Measurements from ENCODE around the gene PGC. TPM values are rescaled to one million over a fixed set of nuclear protein-coding genes. Genes with fewer than 3 reads are reported as not detected.

PGC gene
- total and polyA plus RNA-seq, 10 donors, result 0.26 to 0.74 (median 0.48) TPM; not detected in 7

- DNase-seq, result no peak
- Histone ChIP-seq H3K27ac (peak overlapping the region in 2 of 8 donors; percentile 84 to 95), H3K27me3 (replicated peaks in 1 of 7) (peaks cover 0 to 7% (median 0%) of the 10 kb centered on the region in 7 donors), H3K4me3 (peak overlapping the region in 6 of 8 donors; percentile 80 to 93 (median 82)), H3K36me3 (peaks cover 0 to 42% (median 25%) of the 10 kb centered on the region in 6 donors), H3K4me1 (peaks cover 6 to 77% (median 41%) of the 10 kb centered on the region in 6 donors), H3K9me3 (no peaks in the 10 kb centered on the region)
- WGBS, 5 donors, result 54 to 65% (median 56%) methylated on average over 6 of the region's 6 CpGs
- TF ChIP-seq POLR2A (IDR thresholded peaks at IDR 0.05) (no peak), POLR2AphosphoS5 (IDR thresholded peaks at IDR 0.05) (no peak)
- TF ChIP-seq, protein P1, sequence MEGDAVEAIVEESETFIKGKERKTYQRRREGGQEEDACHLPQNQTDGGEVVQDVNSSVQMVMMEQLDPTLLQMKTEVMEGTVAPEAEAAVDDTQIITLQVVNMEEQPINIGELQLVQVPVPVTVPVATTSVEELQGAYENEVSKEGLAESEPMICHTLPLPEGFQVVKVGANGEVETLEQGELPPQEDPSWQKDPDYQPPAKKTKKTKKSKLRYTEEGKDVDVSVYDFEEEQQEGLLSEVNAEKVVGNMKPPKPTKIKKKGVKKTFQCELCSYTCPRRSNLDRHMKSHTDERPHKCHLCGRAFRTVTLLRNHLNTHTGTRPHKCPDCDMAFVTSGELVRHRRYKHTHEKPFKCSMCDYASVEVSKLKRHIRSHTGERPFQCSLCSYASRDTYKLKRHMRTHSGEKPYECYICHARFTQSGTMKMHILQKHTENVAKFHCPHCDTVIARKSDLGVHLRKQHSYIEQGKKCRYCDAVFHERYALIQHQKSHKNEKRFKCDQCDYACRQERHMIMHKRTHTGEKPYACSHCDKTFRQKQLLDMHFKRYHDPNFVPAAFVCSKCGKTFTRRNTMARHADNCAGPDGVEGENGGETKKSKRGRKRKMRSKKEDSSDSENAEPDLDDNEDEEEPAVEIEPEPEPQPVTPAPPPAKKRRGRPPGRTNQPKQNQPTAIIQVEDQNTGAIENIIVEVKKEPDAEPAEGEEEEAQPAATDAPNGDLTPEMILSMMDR (IDR thresholded peaks at IDR 0.05 in 8 of 11, conservative IDR thresholded peaks at IDR 0.05 in 3 of 11), result no peak
- intact Hi-C loops (cut with DNase I; ENCODE audit: low total_unique reads), result loop anchor here (10.0 kb wide), 1 partner anchor 174 kb away; no protein-coding TSS in a partner anchor
These were observed 31.7 kb upstream of the PGC start for GRCh38 chr6:41778895-41779294.

DNA sequence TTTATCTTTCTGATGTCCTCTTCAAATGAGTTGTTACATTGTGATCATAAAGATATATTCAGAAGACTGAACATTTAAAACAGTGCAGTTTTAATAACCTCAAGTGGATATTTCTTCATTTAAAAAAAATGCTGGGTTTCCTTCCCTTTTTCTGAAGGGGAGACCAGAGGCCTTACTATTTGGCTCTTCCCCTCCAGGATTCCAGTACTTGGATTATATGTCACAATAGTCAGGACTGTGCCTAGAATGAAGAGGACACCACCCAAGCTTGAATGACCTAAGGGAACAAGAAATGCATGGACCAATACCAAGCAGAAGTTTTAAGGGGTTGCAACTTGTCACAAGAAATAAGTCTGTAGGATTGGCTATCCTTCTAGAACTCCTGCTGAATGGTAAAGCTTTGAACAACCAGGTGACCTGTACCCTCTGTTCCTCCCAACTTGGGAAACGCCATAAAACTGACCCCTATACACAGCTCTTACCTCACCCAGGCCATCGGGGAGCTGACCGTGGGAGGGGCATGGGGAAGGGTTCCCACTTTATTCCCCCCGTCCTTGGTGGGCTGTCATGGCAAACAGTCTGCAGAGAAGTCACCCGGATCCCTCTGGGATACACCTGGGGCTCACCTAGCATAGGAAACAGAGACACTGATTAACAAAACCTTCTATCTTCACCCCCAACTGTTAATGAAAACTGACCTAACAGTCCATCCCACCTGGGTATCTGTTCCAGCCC is 30.5 kb upstream of the PGC start:
- TF ChIP-seq, protein P1 (IDR thresholded peaks at IDR 0.05 in 8 of 11, conservative IDR thresholded peaks at IDR 0.05 in 3 of 11), result no peak
- no peak for TF ChIP-seq POLR2AphosphoS5 (IDR thresholded peaks at IDR 0.05)
- TF ChIP-seq POLR2A (IDR thresholded peaks at IDR 0.05), result no peak
- WGBS, 5 donors, result 75 to 87% (median 83%) methylated on average over 5 of the region's 5 CpGs
- Histone ChIP-seq H3K36me3 (peaks cover 0 to 47% (median 33%) of the 10 kb centered on the region in 6 donors), H3K4me1 (peaks cover 6 to 65% (median 37%) of the 10 kb centered on the region in 6 donors), H3K4me3 (no peak overlapping the region), H3K9me3 (no peaks in the 10 kb centered on the region), H3K27me3 (replicated peaks in 1 of 7) (peaks cover 0 to 7% (median 0%) of the 10 kb centered on the region in 7 donors), H3K27ac (peak overlapping the region in 3 of 8 donors; percentile 19 to 56 (median 51))
- intact Hi-C loops (cut with DNase I; ENCODE audit: low total_unique reads), result loop anchor here (10.0 kb wide), 1 partner anchor 173 kb away; no protein-coding TSS in a partner anchor
- no peak for DNase-seq

GRCh38 chr6:41775293-41775882 is 28.2 kb upstream of the PGC start:
- TF ChIP-seq POLR2A (IDR thresholded peaks at IDR 0.05) (no peak), POLR2AphosphoS5 (IDR thresholded peaks at IDR 0.05) (no peak)
- TF ChIP-seq, protein P1 (IDR thresholded peaks at IDR 0.05 in 8 of 11, conservative IDR thresholded peaks at IDR 0.05 in 3 of 11), result no peak
- H3K36me3 ChIP-seq, result peaks cover 0 to 70% (median 54%) of the 10 kb centered on the region in 6 donors
- intact Hi-C loops (cut with DNase I; ENCODE audit: low total_unique reads), result loop anchor here (10.0 kb wide), 1 partner anchor 171 kb away; no protein-coding TSS in a partner anchor
- H3K4me1 ChIP-seq, result peaks cover 6 to 47% (median 24%) of the 10 kb centered on the region in 6 donors
- DNase-seq, result peak; percentile 72
- no peak overlapping the region for H3K4me3 ChIP-seq
- H3K9me3 ChIP-seq, result no peaks in the 10 kb centered on the region
- H3K27me3 ChIP-seq (replicated peaks in 1 of 7), result no peaks in the 10 kb centered on the region
- H3K27ac ChIP-seq, result no peak overlapping the region
- 88 to 95% (median 92%) methylated on average over 13 of the region's 13 CpGs for WGBS, 5 donors

DNA sequence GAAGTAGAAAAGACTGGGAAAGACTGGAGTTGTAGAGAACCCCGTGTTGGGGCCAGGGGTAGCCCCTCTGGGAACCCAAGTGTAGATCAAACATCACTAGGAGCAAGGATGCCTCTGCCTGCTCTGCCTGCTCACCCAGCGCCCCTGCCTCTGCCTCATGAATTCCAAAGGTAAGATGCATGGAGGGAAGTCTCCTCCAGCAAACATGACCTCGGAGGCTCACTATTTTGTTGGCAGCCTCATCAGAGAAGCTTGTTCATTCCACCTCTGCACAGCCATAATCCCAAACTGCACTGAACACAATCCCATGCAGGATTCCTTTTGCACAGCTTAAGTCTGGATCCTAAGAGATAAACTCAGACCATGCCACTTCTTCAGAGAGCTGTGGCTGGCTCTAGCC is 27.6 kb upstream of the PGC start:
- intact Hi-C loops (cut with DNase I; ENCODE audit: low total_unique reads), result loop anchor here (10.0 kb wide), 1 partner anchor 170 kb away; no protein-coding TSS in a partner anchor
- Histone ChIP-seq H3K36me3 (peaks cover 0 to 76% (median 56%) of the 10 kb centered on the region in 6 donors), H3K27me3 (replicated peaks in 1 of 7) (no peaks in the 10 kb centered on the region), H3K9me3 (no peaks in the 10 kb centered on the region), H3K4me3 (no peak overlapping the region), H3K4me1 (peaks cover 6 to 44% (median 23%) of the 10 kb centered on the region in 6 donors), H3K27ac (no peak overlapping the region)
- peak; percentile 32 for DNase-seq
- 85 to 96% (median 91%) methylated on average over 3 of the region's 3 CpGs for WGBS, 5 donors
- TF ChIP-seq, protein P1 (IDR thresholded peaks at IDR 0.05 in 8 of 11, conservative IDR thresholded peaks at IDR 0.05 in 3 of 11), result no peak
- no peak for TF ChIP-seq POLR2A (IDR thresholded peaks at IDR 0.05)
- TF ChIP-seq POLR2AphosphoS5 (IDR thresholded peaks at IDR 0.05), result no peak
